H1 (cell line): ENCODE data around the gene PTDSS2. TPM values are rescaled to one million over a fixed set of nuclear protein-coding genes. Genes with fewer than 3 reads are reported as not detected.
A peak's percentile ranks its signal among the peaks of the same experiment; 100 is the strongest.

Source experiments
- ATF3 ChIP-seq: IDR thresholded peaks from 2 replicates; pipeline ENCODE4 v1.6.1; 2011; ENCODE audit warnings: low read depth, mild to moderate bottlenecking, low read length; ENCODE audit not compliant: insufficient read depth
- BCL11A ChIP-seq, 2 experiments: IDR thresholded peaks; one replicate each; pipeline ENCODE4 v1.6.1; 2011; ENCODE audit warnings: low read depth in 2 of 2, low read length in 2 of 2, mild to moderate bottlenecking in 2 of 2
- BRCA1 ChIP-seq: IDR thresholded peaks from 2 replicates; pipeline ENCODE4 v1.6.1; 2012; ENCODE audit warnings: low read depth, low read length, improper control_type of control experiment
- CBX5 ChIP-seq: fragments of 300-800, 300-1000 bp; sonication (generic); IDR thresholded peaks from 2 replicates; pipeline ENCODE4 v1.7.1; 2016; ENCODE audit warnings: antibody characterized with exemption, low read length, low read depth
- E2F6 ChIP-seq: IDR thresholded peaks from 2 replicates; pipeline ENCODE4 v1.6.1; 2012; ENCODE audit warnings: inconsistent platforms
- EGR1 ChIP-seq: IDR thresholded peaks from 2 replicates; pipeline ENCODE4 v1.6.1; 2011; ENCODE audit warnings: low read depth, low read length, borderline replicate concordance
- HDAC2 ChIP-seq, 2 experiments: fragments of 300-600 bp in 1 of 2; sonication (generic) in 1 of 2; IDR thresholded peaks; 2 replicates each; pipeline ENCODE4 v1.6.1; 2011 to 2012; ENCODE audit warnings: low read depth in 2 of 2, low read length in 2 of 2, mild to moderate bottlenecking in 2 of 2, moderate library complexity in 2 of 2, borderline replicate concordance in 1 of 2, inconsistent platforms in 1 of 2
- JUN ChIP-seq: IDR thresholded peaks from 2 replicates; pipeline ENCODE4 v1.6.1; 2011; ENCODE audit warnings: low read depth, mild to moderate bottlenecking, improper control_type of control experiment, low read length
- KDM4A ChIP-seq: IDR thresholded peaks from one replicate; pipeline ENCODE4 v1.7.1; 2012; ENCODE audit warnings: low read depth, mild to moderate bottlenecking, moderate library complexity, low read length, inconsistent platforms; ENCODE audit not compliant: severe bottlenecking
- KDM5A ChIP-seq: fragments of 200-600 bp; IDR thresholded peaks from 2 replicates; pipeline ENCODE4 v1.7.1; 2012; ENCODE audit warnings: mild to moderate bottlenecking, low read length, inconsistent platforms, mixed read lengths
- NANOG ChIP-seq: IDR thresholded peaks from 2 replicates; pipeline ENCODE4 v1.6.1; 2011; ENCODE audit warnings: low read length, low read depth, mild to moderate bottlenecking, inconsistent platforms; ENCODE audit not compliant: insufficient read depth, poor library complexity, severe bottlenecking
- RAD21 ChIP-seq, 2 experiments: IDR thresholded peaks in 1 of 2; conservative IDR thresholded peaks in 1 of 2; 2 replicates each; pipeline ENCODE4 v1.6.1; 2011; ENCODE audit warnings: low read depth in 2 of 2, low read length in 2 of 2, improper control_type of control experiment in 1 of 2, inconsistent platforms in 1 of 2, mild to moderate bottlenecking in 1 of 2, moderate library complexity in 1 of 2
- RFX5 ChIP-seq: IDR thresholded peaks from 2 replicates; pipeline ENCODE4 v1.6.1; 2011; ENCODE audit warnings: low read depth, low read length, improper control_type of control experiment, borderline replicate concordance
- RXRA ChIP-seq: IDR thresholded peaks from 2 replicates; pipeline ENCODE4 v1.6.1; 2011; ENCODE audit warnings: low read depth, mild to moderate bottlenecking, low read length, moderate library complexity; ENCODE audit not compliant: insufficient read depth
- SP1 ChIP-seq: IDR thresholded peaks from 2 replicates; pipeline ENCODE4 v1.6.1; 2011; ENCODE audit warnings: low read depth, low read length
- SP2 ChIP-seq: IDR thresholded peaks from 2 replicates; pipeline ENCODE4 v1.6.1; 2012; ENCODE audit warnings: mild to moderate bottlenecking, low read length, inconsistent platforms
- TAF1 ChIP-seq: IDR thresholded peaks from 2 replicates; pipeline ENCODE4 v1.6.1; 2011; ENCODE audit warnings: mild to moderate bottlenecking, low read depth, low read length
- TCF12 ChIP-seq: IDR thresholded peaks from 2 replicates; pipeline ENCODE4 v1.6.1; 2011; ENCODE audit warnings: low read depth, mild to moderate bottlenecking, low read length
- TEAD4 ChIP-seq: IDR thresholded peaks from 2 replicates; pipeline ENCODE4 v1.6.1; 2012; ENCODE audit warnings: low read depth, low read length, inconsistent platforms, mixed read lengths
- YY1 ChIP-seq: IDR thresholded peaks from 2 replicates; pipeline ENCODE4 v1.6.1; 2011; ENCODE audit warnings: low read depth, mild to moderate bottlenecking, low read length
- polyA plus RNA-seq, 7 experiments: library from polyadenylated mRNA; depleted of rRNA in 3 of 7; stranded (reverse) in 5 of 7; unstranded in 2 of 7; fragments of >200 nt in 5 of 7; fragments of 200-250 nt in 2 of 7; gene quantifications; 1 replicate in 5 of 7; 2 replicates in 1 of 7; 4 replicates in 1 of 7; pipeline versions ENCODE4 v1.2.1 to v1.2.3, GENCODE V29; 2011 to 2013; ENCODE audit warnings: missing spikeins in 2 of 7, mixed read lengths in 2 of 7
- total RNA-seq: library from RNA; stranded (reverse); fragmentation: NEBNext Ultra II Directional; extraction: Animal tissue kit (Norgen Biotek cat#: 25700); gene quantifications from 2 replicates; pipeline ENCODE4 v1.2.1, GENCODE V29; 2021
- TF ChIP-seq, protein P1 (sequence below): IDR thresholded peaks from 2 replicates; pipeline ENCODE4 v1.6.1; 2012; ENCODE audit warnings: low read length, inconsistent platforms

Gene PTDSS2
- total and polyA plus RNA-seq, 2 of the 8 experiments (the other 6 are each of a cell fraction or from before 2014, with no cell fraction given): 48.7 to 68.2 TPM

DNA sequence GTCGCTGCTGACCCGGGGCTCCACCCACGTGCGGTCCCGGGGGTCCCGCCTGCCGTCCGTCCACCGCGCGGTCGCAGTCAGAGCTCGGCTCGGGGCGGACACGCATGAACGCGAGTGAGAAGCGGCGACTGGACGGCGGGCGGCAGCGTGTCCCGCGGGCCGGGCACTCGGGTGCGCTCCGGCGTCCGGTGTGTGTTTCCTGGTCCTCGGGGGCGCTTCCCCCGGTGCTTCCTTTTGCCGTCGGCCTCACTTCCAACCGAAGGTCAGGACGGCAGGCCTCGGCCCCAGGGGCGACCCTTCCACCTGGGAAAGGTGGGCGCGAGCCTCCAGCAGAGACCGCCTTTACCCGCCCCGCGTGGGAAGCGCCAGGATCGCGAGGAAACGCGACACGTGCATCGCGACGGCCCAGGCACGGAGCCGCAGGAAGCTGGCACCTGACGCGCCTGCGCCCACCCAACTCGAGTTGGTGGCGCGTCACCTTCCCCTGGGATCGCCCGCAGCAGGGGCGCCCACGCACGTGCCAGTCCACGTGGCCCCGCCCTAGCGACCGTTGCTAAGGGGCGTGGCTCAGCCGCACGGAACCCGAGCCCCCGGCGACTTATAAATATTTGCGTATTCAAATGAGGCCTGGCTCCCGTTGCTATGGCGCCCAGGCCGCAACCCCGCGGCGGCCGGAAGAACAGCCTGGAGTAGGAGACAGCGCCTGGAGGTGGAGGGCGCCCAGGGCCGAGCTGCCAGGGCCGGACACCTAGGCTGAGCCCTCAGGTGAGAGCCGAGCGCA is 87.0 kb downstream of the PTDSS2 start, which contains the start of gene LRRC56 (continued):
- TF ChIP-seq TEAD4: no peak
- no peak for TF ChIP-seq BCL11A (IDR thresholded peaks at IDR 0.05; ENCODE audit: low read depth in 2 of 2, low read length in 2 of 2)
- no peak for TF ChIP-seq SP2
- 0 out of 2 replicates have a peak, but pooled peaks have one; percentile 36 for TF ChIP-seq TAF1
- TF ChIP-seq HDAC2 (IDR thresholded peaks at IDR 0.05; ENCODE audit: borderline replicate concordance in 1 of 2, low read depth in 2 of 2, low read length in 2 of 2): peak in 1 of 2 experiments; percentile 81; a peak in 1 of 4 replicates
- TF ChIP-seq TCF12: no peak
- TF ChIP-seq BRCA1: no peak
- TF ChIP-seq EGR1: no peak
- no peak for TF ChIP-seq KDM5A
- TF ChIP-seq, protein P1, sequence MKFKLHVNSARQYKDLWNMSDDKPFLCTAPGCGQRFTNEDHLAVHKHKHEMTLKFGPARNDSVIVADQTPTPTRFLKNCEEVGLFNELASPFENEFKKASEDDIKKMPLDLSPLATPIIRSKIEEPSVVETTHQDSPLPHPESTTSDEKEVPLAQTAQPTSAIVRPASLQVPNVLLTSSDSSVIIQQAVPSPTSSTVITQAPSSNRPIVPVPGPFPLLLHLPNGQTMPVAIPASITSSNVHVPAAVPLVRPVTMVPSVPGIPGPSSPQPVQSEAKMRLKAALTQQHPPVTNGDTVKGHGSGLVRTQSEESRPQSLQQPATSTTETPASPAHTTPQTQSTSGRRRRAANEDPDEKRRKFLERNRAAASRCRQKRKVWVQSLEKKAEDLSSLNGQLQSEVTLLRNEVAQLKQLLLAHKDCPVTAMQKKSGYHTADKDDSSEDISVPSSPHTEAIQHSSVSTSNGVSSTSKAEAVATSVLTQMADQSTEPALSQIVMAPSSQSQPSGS: no peak
- TF ChIP-seq NANOG: no peak
- peak; percentile 61 for TF ChIP-seq KDM4A
- no peak for TF ChIP-seq ATF3
- no peak for TF ChIP-seq SP1
- no peak for TF ChIP-seq JUN
- TF ChIP-seq E2F6: peak; percentile 84; the same call in 1 of the 2 replicates
- no peak for TF ChIP-seq RXRA
- TF ChIP-seq RAD21 (IDR thresholded peaks at IDR 0.05 in 1 of 2, conservative IDR thresholded peaks at IDR 0.05 in 1 of 2; ENCODE audit: low read depth in 2 of 2, low read length in 2 of 2): no peak
- no peak for TF ChIP-seq YY1
- no peak for TF ChIP-seq RFX5
- TF ChIP-seq CBX5: no peak
